GM12891 (cell line): ENCODE data around the gene ACE2.

Experiments
- DNase-seq: peaks from one replicate; pipeline ENCODE4 v3.0.0; 2011; ENCODE audit warnings: low spot score; ENCODE audit not compliant: insufficient read length
- FAIRE-seq: peaks from 2 replicates; lab custom pipeline; 2011; peaks lifted over from hg19 to GRCh38; lab: Jason Lieb, UNC
- PAX5 ChIP-seq: IDR thresholded peaks from 2 replicates; pipeline ENCODE4 v1.6.1; 2011; ENCODE audit warnings: low read length, moderate library complexity, mild to moderate bottlenecking; ENCODE audit not compliant: insufficient read depth, severe bottlenecking
- POLR2A ChIP-seq: IDR thresholded peaks from 2 replicates; pipeline ENCODE4 v1.6.1; 2011; ENCODE audit warnings: low read depth, low read length, control low read depth
- POLR2AphosphoS5 ChIP-seq: IDR thresholded peaks from 2 replicates; pipeline ENCODE4 v1.6.1; 2011; ENCODE audit warnings: low read depth, low read length, control low read depth
- POU2F2 ChIP-seq: IDR thresholded peaks from 2 replicates; pipeline ENCODE4 v1.6.1; 2011; ENCODE audit warnings: low read depth, mild to moderate bottlenecking, control low read depth, low read length, moderate library complexity
- SPI1 ChIP-seq: IDR thresholded peaks from 2 replicates; pipeline ENCODE4 v1.6.1; 2011; ENCODE audit warnings: low read depth, low read length, control low read depth
- TAF1 ChIP-seq: IDR thresholded peaks from 2 replicates; pipeline ENCODE4 v1.6.1; 2011; ENCODE audit warnings: low read depth, low read length, control low read depth

Gene ACE2

GRCh38 chrX:15579778-15580747 is 20.7 kb downstream of the ACE2 start:
- FAIRE-seq, result no peak
- no peak for TF ChIP-seq POLR2A
- DNase-seq, result no peak

GRCh38 chrX:15576019-15576418 is 24.7 kb downstream of the ACE2 start:
- no peak for FAIRE-seq
- TF ChIP-seq POLR2A (no peak), SPI1 (no peak), POU2F2 (no peak), POLR2AphosphoS5 (no peak), TAF1 (no peak), PAX5 (no peak)
- no peak for DNase-seq

DNA sequence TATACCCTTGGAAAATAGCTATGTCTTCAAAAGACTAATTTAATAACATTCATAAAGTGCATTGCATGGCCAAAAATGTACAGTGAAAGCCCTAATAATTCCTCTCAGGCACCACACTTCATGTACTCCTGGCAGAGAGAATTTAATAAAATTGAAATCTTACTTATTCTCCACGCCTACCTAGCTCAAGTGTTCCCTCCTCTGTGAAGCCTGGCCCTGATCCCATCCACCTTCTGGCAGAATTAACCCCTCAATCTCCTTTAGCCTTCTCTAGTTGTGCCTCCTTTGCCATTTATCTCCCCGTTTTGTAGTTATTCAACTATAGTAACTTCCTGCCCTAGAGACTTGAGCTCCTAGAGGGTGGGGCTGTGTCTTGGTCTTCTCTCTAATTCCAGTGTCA is 26.7 kb downstream of the ACE2 start:
- no peak for TF ChIP-seq SPI1
- no peak for TF ChIP-seq PAX5
- TF ChIP-seq POU2F2, result no peak
- TF ChIP-seq POLR2A, result no peak
- no peak for TF ChIP-seq POLR2AphosphoS5
- TF ChIP-seq TAF1, result no peak
- no peak for DNase-seq
- no peak for FAIRE-seq

DNA sequence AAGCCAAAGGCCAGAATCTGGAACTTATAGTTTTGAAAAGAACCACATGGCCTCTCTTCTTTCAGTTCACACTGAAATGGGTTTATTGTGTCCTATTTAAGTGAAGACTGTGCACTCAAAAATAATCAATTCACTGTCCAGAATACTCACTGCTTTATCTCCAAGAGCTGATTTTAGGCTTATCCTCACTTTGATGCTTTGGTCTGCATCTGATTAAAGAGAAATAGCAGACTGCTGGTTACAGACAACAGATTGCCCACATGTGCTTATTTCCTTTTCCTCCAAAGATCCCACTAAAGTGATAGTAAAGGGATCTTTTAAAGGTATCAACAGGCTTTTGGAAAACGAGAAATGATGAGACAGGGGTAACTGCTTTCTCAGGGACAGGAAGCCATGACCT is 30.6 kb downstream of the ACE2 start:
- TF ChIP-seq POU2F2 (no peak), TAF1 (no peak), POLR2AphosphoS5 (no peak), PAX5 (no peak), POLR2A (no peak), SPI1 (no peak)
- DNase-seq (no peak), FAIRE-seq (no peak)

DNA sequence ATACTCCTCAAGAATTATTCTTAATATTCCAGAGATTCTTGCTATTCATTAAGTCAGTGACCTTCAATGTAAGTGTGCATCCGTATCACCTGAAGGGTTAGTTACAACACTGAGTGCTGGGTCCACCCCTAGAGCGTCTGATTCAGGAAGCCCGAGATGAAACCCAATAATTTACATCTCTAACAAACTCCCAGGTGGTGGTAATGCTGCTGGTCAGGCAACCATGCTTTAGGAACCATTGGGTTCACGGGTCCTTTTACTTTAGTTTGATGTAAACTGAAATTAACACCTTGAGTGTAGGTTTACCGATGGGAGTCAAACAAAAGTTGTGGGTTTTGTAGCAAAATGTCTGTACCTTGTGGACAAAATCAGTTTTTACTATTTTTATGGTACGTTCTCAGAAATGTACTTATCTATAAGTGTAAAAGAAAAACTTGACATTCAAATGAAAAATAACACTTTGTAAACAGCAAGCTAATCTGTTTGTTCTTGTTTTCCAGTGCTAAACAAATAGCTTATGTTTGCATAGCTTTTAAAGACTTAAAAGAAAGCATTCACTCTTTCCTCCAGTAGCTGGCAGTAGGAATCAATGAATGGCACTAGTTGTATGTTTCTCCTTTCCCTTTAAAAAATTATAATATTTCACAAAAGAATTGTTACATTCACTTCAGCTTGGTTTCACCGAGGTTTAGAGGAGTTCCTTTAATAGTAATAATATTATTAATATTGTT is 32.7 kb downstream of the ACE2 start:
- DNase-seq, result no peak
- FAIRE-seq, result no peak
- TF ChIP-seq POU2F2 (no peak), POLR2AphosphoS5 (no peak), SPI1 (no peak), PAX5 (no peak), POLR2A (no peak), TAF1 (no peak)

DNA sequence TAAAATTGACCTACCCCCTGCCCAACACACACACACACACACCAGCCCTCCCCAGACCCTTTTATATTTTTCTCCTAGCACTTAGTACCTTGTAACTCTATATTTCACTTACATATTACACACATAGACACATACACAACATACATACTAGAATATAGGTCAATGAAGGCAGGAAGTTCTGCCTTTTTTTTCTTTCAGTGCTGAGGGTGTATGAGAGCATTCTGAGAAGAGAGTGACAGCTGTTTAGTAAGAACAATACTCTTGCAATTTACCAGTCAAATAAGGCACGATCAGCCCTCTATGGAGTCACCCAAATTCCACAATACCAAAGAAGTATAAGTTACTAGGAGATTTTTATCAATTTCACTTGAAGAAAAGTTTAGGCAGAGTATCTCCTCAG is 33.5 kb downstream of the ACE2 start:
- no peak for TF ChIP-seq TAF1
- TF ChIP-seq POLR2A, result no peak
- no peak for TF ChIP-seq POLR2AphosphoS5
- no peak for TF ChIP-seq POU2F2
- no peak for TF ChIP-seq PAX5
- no peak for TF ChIP-seq SPI1
- FAIRE-seq (no peak), DNase-seq (no peak)

GRCh38 chrX:15566244-15566643 is 34.5 kb downstream of the ACE2 start:
- TF ChIP-seq TAF1 (no peak), POLR2A (no peak), POLR2AphosphoS5 (no peak), PAX5 (no peak), POU2F2 (no peak), SPI1 (no peak)
- DNase-seq (no peak), FAIRE-seq (no peak)

GRCh38 chrX:15564981-15565579 is 35.7 kb downstream of the ACE2 start:
- DNase-seq (no peak), FAIRE-seq (peak; percentile 93)
- TF ChIP-seq SPI1 (no peak), PAX5 (no peak), TAF1 (no peak)

DNA sequence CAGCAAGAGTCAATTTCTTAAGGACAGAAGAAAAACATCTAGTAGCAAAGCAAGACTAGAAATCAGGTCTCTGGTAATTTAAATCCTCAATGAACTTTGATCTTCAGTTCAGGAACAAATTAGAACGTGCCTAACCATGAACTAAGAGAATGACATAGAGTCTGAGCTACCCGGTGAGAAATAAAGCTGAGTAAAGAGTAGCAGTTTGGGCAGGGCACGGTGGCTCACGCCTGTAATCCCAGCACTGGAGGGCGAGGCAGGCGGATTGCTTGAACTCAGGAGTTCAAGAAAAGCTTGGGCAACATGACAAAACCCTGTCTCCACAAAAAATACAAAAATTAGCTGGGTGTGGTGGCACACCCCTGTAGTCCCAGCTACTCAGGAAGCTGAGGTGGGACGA is 37.7 kb downstream of the ACE2 start:
- FAIRE-seq, result no peak
- TF ChIP-seq TAF1 (no peak), POLR2A (no peak), PAX5 (no peak), POU2F2 (no peak), POLR2AphosphoS5 (no peak), SPI1 (no peak)
- DNase-seq, result no peak

DNA sequence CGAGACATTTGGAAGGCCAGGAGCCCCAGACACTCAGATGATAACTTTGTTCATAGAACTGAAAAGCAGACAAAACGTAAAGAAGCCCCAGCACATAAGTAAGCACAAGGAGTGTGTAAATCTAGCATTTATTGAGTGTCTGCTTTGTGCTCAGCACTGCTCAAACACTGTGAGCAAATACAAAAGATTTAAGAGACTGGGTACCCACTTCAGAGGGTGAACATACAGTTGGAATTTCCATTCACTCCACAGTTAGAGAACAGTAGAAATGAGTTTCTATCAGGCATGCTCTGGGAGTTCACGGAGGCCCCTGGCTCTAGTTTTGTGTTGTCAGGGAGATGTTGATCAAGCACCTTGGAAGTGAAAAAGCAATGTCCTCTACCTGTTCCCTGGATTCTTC is 39.8 kb downstream of the ACE2 start:
- DNase-seq (no peak), FAIRE-seq (no peak)
- no peak for TF ChIP-seq POLR2AphosphoS5
